H1 (cell line): Measurements from ENCODE around the gene SLC52A1. TPM values are rescaled to one million over a fixed set of nuclear protein-coding genes. Genes with fewer than 3 reads are reported as not detected.

Source experiments
- CTCF ChIA-PET: fragments of 300-600 bp; sonication (Branson Sonifier 250); formaldehyde crosslinking; loops from one replicate; lab custom pipeline; 2021; ENCODE audit not compliant: partially characterized antibody; lab: Charles Lee
- POLR2A ChIA-PET: fragments of 300-600 bp; sonication (Branson Sonifier 250); formaldehyde crosslinking; loops from one replicate; lab custom pipeline; 2021; ENCODE audit warnings: inconsistent platforms; ENCODE audit not compliant: partially characterized antibody; lab: Charles Lee
- DNase-seq, 2 experiments: peaks; one replicate each; pipeline versions ENCODE4 v3.0.0 to v3.0.0-alpha.2; 2010 to 2022; ENCODE audit warnings: low spot score in 2 of 2, low read depth in 1 of 2, mixed read lengths in 1 of 2
- FAIRE-seq: peaks from 2 replicates; lab custom pipeline; 2011; peaks lifted over from hg19 to GRCh38; lab: Jason Lieb, UNC
- H2AFZ ChIP-seq: 2 replicates; pipeline ENCODE4 v1.8.1; 2012; ENCODE audit warnings: low read length, inconsistent platforms
- H2AK5ac ChIP-seq: 2 replicates; pipeline ENCODE4 v1.6.1; 2013; ENCODE audit warnings: low read depth, low read length
- H2BK120ac ChIP-seq: replicated peaks from 2 replicates; pipeline ENCODE3; 2013; ENCODE audit warnings: low read depth, low read length, inconsistent platforms
- H2BK12ac ChIP-seq: 2 replicates; pipeline ENCODE4 v1.6.1; 2013; ENCODE audit warnings: low read depth, low read length
- H2BK15ac ChIP-seq: 2 replicates; pipeline ENCODE4 v1.6.1; 2013; ENCODE audit warnings: low read length
- H2BK20ac ChIP-seq: 2 replicates; pipeline ENCODE4 v1.6.1; 2013; ENCODE audit warnings: low read length
- H2BK5ac ChIP-seq: 2 replicates; pipeline ENCODE4 v1.6.1; 2013; ENCODE audit warnings: low read depth, low read length
- H3K14ac ChIP-seq: 2 replicates; pipeline ENCODE4 v1.6.1; 2013; ENCODE audit warnings: inconsistent platforms; ENCODE audit not compliant: insufficient read length
- H3K18ac ChIP-seq: 2 replicates; pipeline ENCODE4 v1.6.1; 2013; ENCODE audit warnings: low read length; ENCODE audit errors: extremely low read depth
- H3K23ac ChIP-seq: 2 replicates; pipeline ENCODE4 v1.6.1; 2013; ENCODE audit warnings: inconsistent platforms; ENCODE audit not compliant: insufficient read length
- H3K23me2 ChIP-seq: 2 replicates; pipeline ENCODE4 v1.6.1; 2013; ENCODE audit warnings: low read depth, low read length
- H3K27ac ChIP-seq: 2 replicates; pipeline ENCODE4 v1.6.1; 2011; ENCODE audit warnings: low read depth, low read length, inconsistent platforms
- H3K27me3 ChIP-seq, 4 experiments: replicated peaks in 1 of 4; 1 replicate in 1 of 4; 2 replicates in 3 of 4; pipeline versions ENCODE4 v1.6.1 to v1.8.1; 2011 to 2013; ENCODE audit warnings: low read length in 3 of 4, mild to moderate bottlenecking in 3 of 4, inconsistent platforms in 2 of 4, mixed read lengths in 2 of 4, moderate library complexity in 1 of 4; ENCODE audit not compliant: control insufficient read depth in 3 of 4, insufficient read depth in 3 of 4; ENCODE audit errors: extremely low read depth in 1 of 4
- H3K36me3 ChIP-seq, 4 experiments: 2 replicates each; pipeline versions ENCODE4 v1.6.1 to v1.8.1; 2011 to 2013; ENCODE audit warnings: mild to moderate bottlenecking in 4 of 4, low read length in 3 of 4, moderate library complexity in 2 of 4, control low read depth in 1 of 4, inconsistent platforms in 1 of 4; ENCODE audit not compliant: insufficient read depth in 4 of 4, control insufficient read depth in 2 of 4
- H3K4ac ChIP-seq: replicated peaks from 2 replicates; pipeline ENCODE3; 2013; ENCODE audit warnings: low read length, low read depth, mixed read lengths, inconsistent platforms; ENCODE audit not compliant: insufficient read length
- H3K4me1 ChIP-seq, 4 experiments: replicated peaks in 1 of 4; 1 replicate in 1 of 4; 2 replicates in 3 of 4; pipeline versions ENCODE4 v1.6.1 to v1.8.1; 2011 to 2013; ENCODE audit warnings: low read length in 3 of 4, inconsistent platforms in 2 of 4, mixed read lengths in 1 of 4; ENCODE audit not compliant: insufficient read depth in 4 of 4, control insufficient read depth in 3 of 4
- H3K4me2 ChIP-seq, 2 experiments: 2 replicates each; pipeline versions ENCODE4 v1.6.1 to v1.8.1; 2011 to 2013; ENCODE audit warnings: low read depth in 2 of 2, low read length in 2 of 2, control low read depth in 1 of 2, inconsistent platforms in 1 of 2, mild to moderate bottlenecking in 1 of 2; ENCODE audit not compliant: insufficient read depth in 1 of 2
- H3K4me3 ChIP-seq, 4 experiments: fragments of 200-600, 300-600 bp in 1 of 4; sonication (generic), shearing (Covaris generic), sonication (Bioruptor Twin) in 1 of 4; 2 replicates each; pipeline versions ENCODE4 v1.5.1 to v1.8.1; 2011 to 2016; ENCODE audit warnings: low read length in 4 of 4, low read depth in 3 of 4, control low read depth in 2 of 4, inconsistent platforms in 2 of 4, mild to moderate bottlenecking in 2 of 4, mixed read lengths in 1 of 4, moderate library complexity in 1 of 4; ENCODE audit not compliant: insufficient read depth in 2 of 4; ENCODE audit errors: extremely low read depth in 1 of 4
- H3K56ac ChIP-seq: replicated peaks from 2 replicates; pipeline ENCODE3; 2013; ENCODE audit warnings: low read depth, mild to moderate bottlenecking, mixed read lengths, low read length, inconsistent platforms; ENCODE audit not compliant: insufficient read length
- H3K79me1 ChIP-seq: 2 replicates; pipeline ENCODE4 v1.6.1; 2013; ENCODE audit warnings: low read depth, low read length, control low read depth
- H3K79me2 ChIP-seq, 2 experiments: 2 replicates each; pipeline versions ENCODE4 v1.6.1 to v1.8.1; 2012 to 2013; ENCODE audit warnings: low read length in 2 of 2, mild to moderate bottlenecking in 2 of 2, inconsistent platforms in 1 of 2; ENCODE audit not compliant: insufficient read depth in 2 of 2, control insufficient read depth in 1 of 2
- H3K9ac ChIP-seq, 4 experiments: replicated peaks in 1 of 4; 1 replicate in 1 of 4; 2 replicates in 3 of 4; pipeline versions ENCODE4 v1.6.1 to v1.8.1; 2011 to 2013; ENCODE audit warnings: low read depth in 3 of 4, low read length in 3 of 4, control low read depth in 2 of 4, mild to moderate bottlenecking in 2 of 4, moderate library complexity in 2 of 4, inconsistent platforms in 1 of 4; ENCODE audit errors: extremely low read depth in 1 of 4
- H3K9me3 ChIP-seq, 2 experiments: 2 replicates each; pipeline versions ENCODE4 v1.6.1 to v1.8.1; 2012 to 2013; ENCODE audit warnings: mild to moderate bottlenecking in 2 of 2, moderate library complexity in 2 of 2, control low read depth in 1 of 2, inconsistent platforms in 1 of 2, low read depth in 1 of 2, low read length in 1 of 2, mixed read lengths in 1 of 2; ENCODE audit not compliant: insufficient read depth in 2 of 2
- H4K20me1 ChIP-seq, 2 experiments: replicated peaks in 1 of 2; 2 replicates each; pipeline versions ENCODE3 to v1.8.1; 2011 to 2013; ENCODE audit warnings: inconsistent platforms in 2 of 2, low read length in 2 of 2, mild to moderate bottlenecking in 1 of 2; ENCODE audit not compliant: insufficient read depth in 2 of 2, control insufficient read depth in 1 of 2
- H4K5ac ChIP-seq: 2 replicates; pipeline ENCODE4 v1.6.1; 2013; ENCODE audit warnings: low read length, low read depth, mixed read lengths, inconsistent platforms; ENCODE audit not compliant: insufficient read length
- H4K8ac ChIP-seq: 2 replicates; pipeline ENCODE4 v1.8.0; 2013; ENCODE audit warnings: mild to moderate bottlenecking, moderate library complexity, low read length, inconsistent platforms; ENCODE audit not compliant: insufficient read depth; ENCODE audit errors: extremely low read depth
- H4K91ac ChIP-seq: replicated peaks from 2 replicates; pipeline ENCODE3; 2013; ENCODE audit warnings: low read length, mixed read lengths, inconsistent platforms; ENCODE audit not compliant: insufficient read length
- ASH2L ChIP-seq: fragments of 200-600, 300-600 bp; sonication (generic); IDR thresholded peaks from one replicate; pipeline ENCODE4 v1.7.1; 2017; ENCODE audit warnings: low read length
- CREB1 ChIP-seq: IDR thresholded peaks from 2 replicates; pipeline ENCODE4 v1.6.1; 2012; ENCODE audit warnings: inconsistent platforms
- CTCF ChIP-seq, 3 experiments: IDR thresholded peaks; 1 replicate in 2 of 3; 2 replicates in 1 of 3; pipeline versions ENCODE4 v1.5.1 to v1.6.1; 2011; ENCODE audit warnings: low read length in 3 of 3, mild to moderate bottlenecking in 3 of 3, inconsistent platforms in 2 of 3, low read depth in 1 of 3, moderate library complexity in 1 of 3; ENCODE audit not compliant: insufficient read depth in 1 of 3; ENCODE audit errors: control extremely low read depth in 1 of 3
- E2F6 ChIP-seq: IDR thresholded peaks from 2 replicates; pipeline ENCODE4 v1.6.1; 2012; ENCODE audit warnings: inconsistent platforms
- GABPA ChIP-seq: IDR thresholded peaks from 2 replicates; pipeline ENCODE4 v1.6.1; 2011; ENCODE audit warnings: mild to moderate bottlenecking, low read length, moderate library complexity, borderline replicate concordance; ENCODE audit not compliant: insufficient read depth
- RBBP5 ChIP-seq: IDR thresholded peaks from 2 replicates; pipeline ENCODE4 v1.7.1; 2012; ENCODE audit warnings: low read depth, mild to moderate bottlenecking, inconsistent platforms, low read length, moderate library complexity, borderline replicate concordance
- TBP ChIP-seq: IDR thresholded peaks from 2 replicates; pipeline ENCODE4 v1.6.1; 2011; ENCODE audit warnings: low read depth, low read length, improper control_type of control experiment
- WGBS, 2 experiments: shearing (Covaris generic) in 1 of 2; methylation state at CpG; one replicate each; pipeline versions ENCODE4 v1.1.6 to v1.1.7; 2013 to 2015; ENCODE audit warnings: low lambda C conversion rate in 2 of 2, mixed read lengths in 2 of 2, inconsistent platforms in 1 of 2, low coverage in 1 of 2, missing lambda C conversion rate in 1 of 2; ENCODE audit not compliant: insufficient replicate concordance in 2 of 2, insufficient coverage in 1 of 2, insufficient read length in 1 of 2; ENCODE audit errors: extremely low coverage in 1 of 2, missing lambda C conversion rate in 1 of 2; 5-methylcytosine and 5-hydroxymethylcytosine counted together
- polyA plus RNA-seq, 7 experiments: library from polyadenylated mRNA; depleted of rRNA in 3 of 7; stranded (reverse) in 5 of 7; unstranded in 2 of 7; fragments of >200 nt in 5 of 7; fragments of 200-250 nt in 2 of 7; gene quantifications; 1 replicate in 5 of 7; 2 replicates in 1 of 7; 4 replicates in 1 of 7; pipeline versions ENCODE4 v1.2.1 to v1.2.3, GENCODE V29; 2011 to 2013; ENCODE audit warnings: missing spikeins in 2 of 7, mixed read lengths in 2 of 7
- total RNA-seq: library from RNA; stranded (reverse); fragmentation: NEBNext Ultra II Directional; extraction: Animal tissue kit (Norgen Biotek cat#: 25700); gene quantifications from 2 replicates; pipeline ENCODE4 v1.2.1, GENCODE V29; 2021

Gene SLC52A1
- total and polyA plus RNA-seq, 2 of the 8 experiments (the other 6 are each of a cell fraction or from before 2014, with no cell fraction given), result 0.61 to 0.67 TPM

- Histone ChIP-seq H3K36me3 (no peaks in the 10 kb centered on the region), H2BK12ac (0 out of 2 replicates have a peak within 1 kb of the TSS, but pooled peaks have one; percentile 19), H3K9ac (no peak within 1 kb of the TSS), H3K27me3 (peaks cover 0 to 13% (median 8%) of the 10 kb centered on the region in 4 experiments; a peak in 5 of 7 replicates), H3K23me2 (no peaks in the 10 kb centered on the region), H3K56ac (no peak within 1 kb of the TSS), H3K9me3 (no peaks in the 10 kb centered on the region; a peak in 1 of 4 replicates), H3K79me1 (no peaks in the 10 kb centered on the region), H3K79me2 (no peaks in the 10 kb centered on the region), H3K23ac (no peak within 1 kb of the TSS), H4K8ac (peak within 1 kb of the TSS; percentile 81), H2AFZ (peak within 1 kb of the TSS; percentile 59), H3K18ac (peak within 1 kb of the TSS; percentile 40), H3K4me3 (peak within 1 kb of the TSS; percentile 14 to 53 (median 26); a peak in 7 of 8 replicates), H3K4me1 (no peaks in the 10 kb centered on the region; a peak in 1 of 7 replicates), H4K5ac (no peak within 1 kb of the TSS), H3K4me2 (peak within 1 kb of the TSS; percentile 35 to 40), H2BK15ac (no peak within 1 kb of the TSS), H3K27ac (no peak within 1 kb of the TSS), H3K14ac (no peak within 1 kb of the TSS), H2AK5ac (no peak within 1 kb of the TSS), H3K4ac (no peak within 1 kb of the TSS), H4K20me1 (no peaks in the 10 kb centered on the region), H2BK120ac (no peak within 1 kb of the TSS), H2BK20ac (no peak within 1 kb of the TSS), H2BK5ac (peak within 1 kb of the TSS; percentile 47; the same call in 1 of the 2 replicates), H4K91ac (peak within 1 kb of the TSS; percentile 70)
- WGBS, 2 experiments, result 70% methylated on average over 67 of the region's 75 CpGs; no CpG with 5 or more reads in 1 of the 2 experiments
- ChIA-PET CTCF (interaction anchor here (0.7 to 1.9 kb wide), 6 partner anchors 10 to 113 kb away, joined by 3 to 9 read pairs (median 4); no protein-coding TSS in a partner anchor), POLR2A (interaction anchor here (0.8 to 3.1 kb wide), 9 partner anchors 11 to 98 kb away, joined by 3 to 12 read pairs (median 3); no protein-coding TSS in a partner anchor)
- DNase-seq (peak; percentile 10 to 61), FAIRE-seq (no peak)
- TF ChIP-seq TBP, result 0 out of 2 replicates have a peak, but pooled peaks have one; percentile 24
- 0 out of 2 replicates have a peak, but pooled peaks have one; percentile 34 for TF ChIP-seq RBBP5
- TF ChIP-seq ASH2L, result peak; percentile 40
- peak; percentile 94 for TF ChIP-seq E2F6
- TF ChIP-seq CREB1, result peak; percentile 44
- peak in 1 of 3 experiments; percentile 14; a peak in 1 of 4 replicates for TF ChIP-seq CTCF (IDR thresholded peaks at IDR 0.05; ENCODE audit: control extremely low read depth in 1 of 3, insufficient read depth in 1 of 3, low read depth in 1 of 3, low read length in 3 of 3)
- peak; percentile 72 for TF ChIP-seq GABPA
These were observed 43.1 kb upstream of the SLC52A1 start, which contains the start of gene ZFP3 for GRCh38 chr17:5078106-5079028. ZFP3 (plus strand) TSS chr17:5078467; CDS start chr17:5091505, 13,038 bp downstream.
